ENCODE data around the gene CYP2A13. TPM values are rescaled to one million over a fixed set of nuclear protein-coding genes. Genes with fewer than 3 reads are reported as not detected.
"Not testable (repeated sequence)": the region's sequence is repeated elsewhere in the genome, so short reads cannot be mapped to it uniquely, and the experiment has no call there.

Gene CYP2A13, protein sequence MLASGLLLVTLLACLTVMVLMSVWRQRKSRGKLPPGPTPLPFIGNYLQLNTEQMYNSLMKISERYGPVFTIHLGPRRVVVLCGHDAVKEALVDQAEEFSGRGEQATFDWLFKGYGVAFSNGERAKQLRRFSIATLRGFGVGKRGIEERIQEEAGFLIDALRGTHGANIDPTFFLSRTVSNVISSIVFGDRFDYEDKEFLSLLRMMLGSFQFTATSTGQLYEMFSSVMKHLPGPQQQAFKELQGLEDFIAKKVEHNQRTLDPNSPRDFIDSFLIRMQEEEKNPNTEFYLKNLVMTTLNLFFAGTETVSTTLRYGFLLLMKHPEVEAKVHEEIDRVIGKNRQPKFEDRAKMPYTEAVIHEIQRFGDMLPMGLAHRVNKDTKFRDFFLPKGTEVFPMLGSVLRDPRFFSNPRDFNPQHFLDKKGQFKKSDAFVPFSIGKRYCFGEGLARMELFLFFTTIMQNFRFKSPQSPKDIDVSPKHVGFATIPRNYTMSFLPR
- not detected for polyA plus RNA-seq (2012; ENCODE audit: insufficient read depth, insufficient read length)

DNA sequence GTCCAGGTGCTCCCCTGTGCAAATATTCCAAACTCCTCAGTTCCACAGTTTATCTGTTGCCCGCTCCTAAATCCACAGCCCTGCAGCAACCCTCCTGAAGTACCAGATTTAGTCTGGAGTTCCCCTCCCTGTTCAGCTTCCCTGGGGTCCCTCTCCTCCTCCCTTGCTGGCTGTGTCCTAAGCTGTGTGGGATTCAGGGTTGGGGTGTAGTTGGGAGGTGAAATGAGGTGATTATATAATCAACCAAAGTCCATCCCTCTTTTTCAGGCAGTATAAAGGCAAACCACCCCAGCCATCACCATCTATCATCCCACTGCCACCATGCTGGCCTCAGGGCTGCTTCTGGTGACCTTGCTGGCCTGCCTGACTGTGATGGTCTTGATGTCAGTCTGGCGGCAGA lies at the start of gene CYP2A13:
CYP2A13 (plus strand) TSS at position 301 of the 400 bp plus-strand sequence; CDS start at position 322, 21 bp downstream.
- H3K4me3 ChIP-seq (ENCODE audit: low read length): no peak within 1 kb of the TSS
- DNase-seq (ENCODE audit: low read depth, low spot score): no peak

DNA sequence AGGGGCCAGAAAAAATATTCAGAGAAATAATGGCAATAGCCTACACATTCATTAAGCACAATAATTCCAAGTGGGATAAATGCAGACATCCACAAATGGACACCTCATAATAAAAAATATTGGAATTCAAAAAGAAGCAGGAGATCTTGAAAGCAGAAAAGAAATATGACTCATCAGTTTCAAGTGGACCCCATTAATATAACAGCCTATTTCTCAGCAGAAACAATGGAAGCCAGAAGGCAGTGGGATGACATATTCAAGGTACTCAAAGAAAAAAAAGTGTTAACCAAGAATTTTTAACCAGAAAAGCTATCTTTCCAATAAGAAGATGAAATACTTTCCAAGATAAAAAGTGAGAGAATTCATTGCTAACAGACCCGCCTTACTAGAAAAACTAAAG lies 48.4 kb upstream of the CYP2A13 start:
- DNase-seq (ENCODE audit: low read depth, low spot score): no peak
- H3K4me3 ChIP-seq (ENCODE audit: low read length): no peak overlapping the region

DNA sequence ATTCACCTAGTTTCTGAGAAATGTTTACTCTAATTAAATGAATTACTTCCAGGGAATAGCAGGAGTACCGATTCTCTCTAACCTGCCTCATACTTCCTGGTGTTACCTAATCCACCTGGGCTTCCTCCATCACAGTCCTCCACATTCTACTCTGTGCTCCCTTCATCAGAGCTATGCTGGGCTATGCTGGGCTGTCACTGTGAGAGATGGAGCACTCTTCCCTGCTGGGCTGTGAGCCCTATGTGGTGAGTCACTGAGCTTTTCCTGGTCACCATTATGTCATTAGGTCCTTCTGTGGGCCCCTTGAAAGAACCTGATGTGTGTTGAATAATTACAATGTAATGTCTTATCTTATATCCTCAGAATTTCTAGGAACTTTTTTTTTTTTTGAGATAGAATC lies 43.2 kb upstream of the CYP2A13 start:
- not testable (repeated sequence) for DNase-seq (ENCODE audit: low read depth, low spot score); H3K4me3 ChIP-seq (ENCODE audit: low read length)

DNA sequence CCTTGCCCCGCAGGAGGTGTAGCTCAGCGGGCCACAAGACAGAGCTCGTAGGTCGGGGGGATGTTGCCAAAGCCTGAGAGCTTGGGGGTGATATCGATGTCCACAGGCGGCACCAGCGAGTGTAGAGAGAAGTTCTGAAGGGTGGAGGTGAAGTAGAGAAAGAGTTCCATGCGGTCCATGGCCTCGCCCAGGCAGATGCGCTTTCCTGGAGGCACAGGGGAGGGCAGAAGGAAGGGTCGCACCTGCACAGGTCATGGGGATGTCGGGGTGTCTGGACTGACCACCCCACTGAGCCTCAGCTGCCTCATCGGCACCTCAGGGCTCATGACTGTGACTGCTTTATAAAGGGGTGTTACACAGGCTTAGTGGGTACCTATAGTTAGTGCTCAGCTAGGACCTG lies 37.8 kb upstream of the CYP2A13 start:
- no peak overlapping the region for H3K4me3 ChIP-seq (ENCODE audit: low read length)
- no peak for DNase-seq (ENCODE audit: low read depth, low spot score)

DNA sequence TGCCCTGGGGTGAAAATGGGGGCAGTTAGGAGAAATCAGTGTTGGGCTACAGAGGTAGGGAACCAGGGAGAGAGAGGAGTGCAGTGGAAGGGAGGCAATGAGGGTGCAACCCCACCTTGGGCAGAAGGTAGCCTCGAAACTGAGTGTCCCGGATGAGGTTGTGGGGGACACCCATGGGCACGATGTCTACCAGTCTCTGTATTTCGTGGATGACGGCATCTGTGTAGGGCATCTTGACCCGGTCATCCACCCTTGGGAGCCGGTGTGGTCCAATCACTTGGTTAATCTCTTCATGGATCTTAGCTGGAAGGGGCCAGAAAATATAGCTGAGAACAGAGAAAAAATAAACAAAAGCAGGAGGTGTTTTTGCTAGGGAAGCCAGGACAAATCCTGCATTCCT lies 36.1 kb upstream of the CYP2A13 start:
- not testable (repeated sequence) for H3K4me3 ChIP-seq (ENCODE audit: low read length)

DNA sequence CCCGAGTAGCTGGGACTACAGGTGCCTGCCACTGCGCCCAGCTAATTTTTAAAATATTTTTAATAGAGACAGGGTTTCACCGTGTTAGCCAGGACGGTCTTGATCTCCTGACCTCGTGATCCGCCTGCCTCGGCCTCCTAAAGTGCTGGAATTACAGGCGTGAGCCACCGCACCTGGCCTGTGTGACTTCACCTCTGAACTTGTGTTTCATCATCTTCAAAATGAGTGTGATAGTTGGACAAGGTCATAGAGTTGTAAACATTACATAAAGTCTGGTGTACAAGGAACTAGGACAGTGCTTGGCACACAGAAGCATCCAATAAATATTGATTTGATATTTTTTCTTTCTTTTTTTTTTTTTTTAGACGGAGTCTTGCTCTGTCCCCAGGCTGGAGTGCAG lies 34.9 kb upstream of the CYP2A13 start:
- DNase-seq (ENCODE audit: low read depth, low spot score); H3K4me3 ChIP-seq (ENCODE audit: low read length): not testable (repeated sequence)

More for the DNA sequence above, 36.1 kb upstream of the CYP2A13 start:
- not testable (repeated sequence) for DNase-seq (ENCODE audit: low read depth, low spot score)

DNA sequence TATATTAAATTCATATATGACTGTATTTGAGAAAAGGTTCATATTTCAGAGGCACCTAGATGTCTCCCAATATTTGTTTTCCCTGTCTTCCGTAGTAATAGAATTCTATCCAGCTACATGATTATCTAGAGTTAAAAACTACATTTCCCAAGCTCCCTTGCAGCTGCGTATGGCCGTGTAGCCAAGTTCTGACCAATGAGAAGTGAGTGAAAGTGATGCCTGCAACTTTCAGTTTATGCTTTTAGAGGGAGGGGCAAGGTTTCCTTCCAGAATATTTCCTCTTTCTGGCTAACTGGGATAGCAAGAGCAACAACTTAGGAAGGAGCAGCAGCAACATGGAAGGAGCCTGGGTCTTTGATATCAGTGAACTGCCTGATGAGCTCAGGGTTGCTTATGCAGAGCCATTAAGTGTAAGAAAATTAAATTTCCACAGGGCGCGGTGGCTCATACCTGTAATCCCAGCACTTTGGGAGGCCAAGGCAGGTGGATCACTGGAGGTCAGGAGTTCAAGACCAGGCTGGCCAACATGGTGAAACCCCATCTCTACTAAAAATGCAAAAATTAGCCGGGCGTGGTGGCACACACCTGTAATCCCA lies 23.2 kb upstream of the CYP2A13 start:
- peak; percentile 7 for DNase-seq (ENCODE audit: low read depth, low spot score)
- no peak overlapping the region for H3K4me3 ChIP-seq (ENCODE audit: low read length)

DNA sequence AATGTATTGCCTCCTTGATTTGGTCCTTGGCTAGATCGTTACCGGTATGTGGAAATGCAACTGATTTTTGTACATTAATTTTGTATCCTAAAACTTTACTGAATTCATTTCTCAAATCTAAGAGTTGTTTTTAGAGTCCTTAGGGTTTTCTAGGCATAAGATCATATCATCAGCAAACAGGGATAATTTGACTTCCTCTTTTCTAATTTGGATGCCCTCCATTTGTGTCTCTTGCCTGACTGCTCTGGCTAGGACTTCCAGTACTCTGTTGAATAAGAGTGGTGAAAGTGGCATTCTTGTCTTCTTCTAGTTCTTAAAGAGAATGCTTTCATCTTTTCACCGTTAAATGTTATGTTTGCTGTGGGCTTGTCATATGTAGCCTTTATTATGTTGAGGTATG lies 12.0 kb upstream of the CYP2A13 start:
- no peak for DNase-seq (ENCODE audit: low read depth, low spot score)
- H3K4me3 ChIP-seq (ENCODE audit: low read length): no peak overlapping the region

DNA sequence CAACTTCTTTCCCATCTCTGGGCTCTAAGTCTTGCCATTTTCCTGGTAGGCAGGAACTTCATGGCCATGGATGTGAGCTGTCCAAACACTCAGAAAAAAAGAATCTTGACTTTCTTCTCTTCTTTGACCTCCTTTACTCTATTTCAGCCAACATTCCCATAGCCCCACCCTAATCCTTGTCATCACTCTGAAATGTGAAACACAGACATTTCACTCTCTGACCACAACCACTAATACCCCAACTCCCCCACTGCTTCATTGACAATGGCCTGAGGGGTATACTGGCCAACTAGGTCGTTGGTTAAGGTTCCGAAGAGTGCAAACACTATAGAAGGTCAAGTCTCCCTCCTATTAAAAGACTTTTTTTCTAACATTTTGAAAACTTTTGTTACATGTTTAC lies 4.7 kb upstream of the CYP2A13 start:
- no peak for DNase-seq (ENCODE audit: low read depth, low spot score)
- no peak overlapping the region for H3K4me3 ChIP-seq (ENCODE audit: low read length)

DNA sequence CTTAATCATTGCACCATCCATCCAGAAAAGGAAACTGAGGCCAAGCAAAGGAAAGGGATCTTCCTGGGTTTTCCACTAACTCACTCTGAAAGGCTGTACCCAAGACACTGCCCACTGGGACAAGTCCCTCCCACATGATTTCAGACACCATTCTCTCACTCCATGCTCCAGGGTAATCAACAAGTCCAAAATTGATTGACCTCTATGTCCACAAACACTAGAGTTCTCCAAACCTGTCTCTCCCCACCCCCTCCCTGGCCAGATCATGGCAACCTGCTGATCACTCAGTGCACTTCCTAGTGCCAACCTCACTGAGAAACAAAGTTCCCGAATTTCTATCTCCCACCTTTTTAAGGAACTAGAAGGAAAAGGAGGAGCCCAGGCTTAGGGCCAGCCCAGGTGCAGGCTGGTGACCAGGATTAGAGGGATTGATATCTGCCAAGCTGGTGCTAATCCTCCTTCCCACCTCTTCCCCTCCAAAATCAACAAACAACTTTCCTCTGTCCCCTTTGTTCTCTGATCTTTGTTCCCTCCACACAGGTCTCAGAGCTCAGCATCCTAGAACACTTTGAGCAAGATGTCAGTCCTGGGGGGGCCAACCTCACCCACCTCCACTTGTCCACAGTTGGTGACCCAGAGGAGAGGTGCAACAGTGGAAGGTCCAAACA lies 2.4 kb upstream of the CYP2A13 start:
- DNase-seq (ENCODE audit: low read depth, low spot score): no peak
- H3K4me3 ChIP-seq (ENCODE audit: low read length): no peak overlapping the region

DNA sequence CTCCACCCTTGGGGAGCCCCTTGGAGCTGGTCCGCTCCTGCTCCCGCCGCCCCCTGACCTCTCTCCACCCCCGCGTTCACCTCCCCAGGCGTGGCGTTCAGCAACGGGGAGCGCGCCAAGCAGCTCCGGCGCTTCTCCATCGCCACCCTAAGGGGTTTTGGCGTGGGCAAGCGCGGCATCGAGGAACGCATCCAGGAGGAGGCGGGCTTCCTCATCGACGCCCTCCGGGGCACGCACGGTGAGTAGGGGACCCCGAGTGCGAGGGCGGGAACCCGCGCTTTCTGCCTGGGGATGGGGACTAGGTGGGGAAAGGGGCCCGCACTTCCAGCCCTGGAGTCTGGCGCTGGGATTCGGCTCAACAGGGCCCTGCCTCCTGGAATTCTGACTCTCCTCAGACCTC lies 1.7 kb downstream of the CYP2A13 start:
- no peak for DNase-seq (ENCODE audit: low read depth, low spot score)
- no peak overlapping the region for H3K4me3 ChIP-seq (ENCODE audit: low read length)

DNA sequence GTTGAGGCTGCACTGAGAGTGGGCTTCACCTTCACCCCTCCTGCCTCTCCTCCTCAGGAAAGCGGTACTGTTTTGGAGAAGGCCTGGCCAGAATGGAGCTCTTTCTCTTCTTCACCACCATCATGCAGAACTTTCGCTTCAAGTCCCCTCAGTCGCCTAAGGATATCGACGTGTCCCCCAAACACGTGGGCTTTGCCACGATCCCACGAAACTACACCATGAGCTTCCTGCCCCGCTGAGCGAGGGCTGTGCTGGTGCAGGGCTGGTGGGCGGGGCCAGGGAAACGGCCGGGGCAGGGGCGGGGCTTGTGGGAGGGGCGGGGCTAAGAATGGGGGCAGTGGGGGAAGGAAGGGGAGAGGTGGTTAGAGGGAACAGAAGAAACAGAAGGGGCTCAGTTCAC lies 7.5 kb downstream of the CYP2A13 start:
- H3K4me3 ChIP-seq (ENCODE audit: low read length): no peak overlapping the region
- no peak for DNase-seq (ENCODE audit: low read depth, low spot score)

DNA sequence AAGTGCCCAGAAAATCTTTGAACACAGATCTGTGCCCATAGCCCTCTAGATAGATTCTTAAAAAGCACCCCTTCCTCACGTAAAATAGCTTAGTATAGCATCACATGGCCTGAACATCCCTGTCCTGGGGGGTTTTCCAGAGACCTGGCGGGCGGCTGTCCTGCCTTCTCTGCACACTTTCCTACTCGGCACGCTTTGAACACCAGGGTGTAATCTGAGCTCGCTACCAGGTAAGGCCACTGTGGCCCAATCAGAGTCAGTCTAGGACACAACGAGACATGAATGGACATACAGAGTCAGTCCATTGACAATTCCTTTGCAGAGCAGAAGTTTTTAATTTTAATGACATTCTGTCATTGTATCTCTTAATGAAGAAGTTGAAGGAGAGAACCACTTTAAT lies 8.1 kb downstream of the CYP2A13 start:
- DNase-seq (ENCODE audit: low read depth, low spot score): no peak
- H3K4me3 ChIP-seq (ENCODE audit: low read length): no peak overlapping the region

DNA sequence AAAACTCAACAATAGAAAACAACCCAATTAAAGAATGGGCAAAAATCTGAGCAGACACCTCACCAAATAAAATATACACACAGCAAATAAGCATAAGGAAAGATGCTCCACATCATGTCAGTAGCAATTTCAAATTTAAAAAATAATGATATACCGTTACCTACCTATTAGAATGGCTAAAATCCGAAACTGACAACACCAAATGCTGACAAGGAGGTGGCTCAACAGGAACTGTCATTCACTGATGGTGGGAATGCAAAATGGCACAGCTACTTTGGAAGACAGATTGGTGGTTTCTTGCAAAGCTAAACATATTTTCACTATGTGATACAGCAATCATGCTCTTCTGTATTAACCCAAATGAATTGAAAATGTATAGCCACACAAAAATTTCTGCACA lies 9.1 kb downstream of the CYP2A13 start:
- H3K4me3 ChIP-seq (ENCODE audit: low read length): no peak overlapping the region
- DNase-seq (ENCODE audit: low read depth, low spot score): no peak

DNA sequence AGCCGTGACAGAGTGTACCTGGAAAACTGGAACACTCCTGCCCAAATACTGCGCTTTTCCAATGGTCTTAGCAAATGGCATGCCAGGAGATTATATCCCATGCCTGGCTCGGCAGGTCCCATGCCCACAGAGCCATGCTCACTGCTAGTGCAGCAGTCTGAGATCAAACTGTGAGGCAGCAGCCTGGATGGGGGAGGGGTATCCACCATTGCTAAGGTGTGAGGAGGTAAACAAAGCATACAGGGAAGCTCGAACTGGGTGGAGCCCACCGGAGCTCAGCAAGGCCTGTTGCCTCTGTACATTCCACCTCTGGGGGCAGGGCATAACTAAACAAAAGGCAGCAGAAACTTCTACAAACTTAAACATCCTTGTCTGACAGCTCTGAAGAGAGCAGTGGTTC lies 10.5 kb downstream of the CYP2A13 start:
- DNase-seq (ENCODE audit: low read depth, low spot score): no peak
- H3K4me3 ChIP-seq (ENCODE audit: low read length): no peak overlapping the region

DNA sequence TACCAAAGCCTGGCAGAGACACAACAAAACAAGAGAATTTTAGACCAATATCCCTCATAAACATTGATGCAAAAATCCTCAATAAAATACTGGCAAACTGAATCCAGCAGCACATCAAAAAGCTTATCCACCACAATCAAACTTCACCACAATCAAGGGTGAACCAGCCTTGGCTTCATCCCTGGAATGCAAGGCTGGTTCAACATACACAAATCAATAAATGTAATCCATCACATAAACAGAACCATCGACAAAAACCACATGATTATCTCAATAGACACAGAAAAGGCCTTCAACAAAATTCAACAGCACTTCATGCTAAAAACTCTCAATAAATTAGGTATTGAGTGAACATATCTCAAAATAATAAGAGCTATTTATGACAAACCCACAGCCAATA lies 14.0 kb downstream of the CYP2A13 start:
- H3K4me3 ChIP-seq (ENCODE audit: low read length); DNase-seq (ENCODE audit: low read depth, low spot score): not testable (repeated sequence)

DNA sequence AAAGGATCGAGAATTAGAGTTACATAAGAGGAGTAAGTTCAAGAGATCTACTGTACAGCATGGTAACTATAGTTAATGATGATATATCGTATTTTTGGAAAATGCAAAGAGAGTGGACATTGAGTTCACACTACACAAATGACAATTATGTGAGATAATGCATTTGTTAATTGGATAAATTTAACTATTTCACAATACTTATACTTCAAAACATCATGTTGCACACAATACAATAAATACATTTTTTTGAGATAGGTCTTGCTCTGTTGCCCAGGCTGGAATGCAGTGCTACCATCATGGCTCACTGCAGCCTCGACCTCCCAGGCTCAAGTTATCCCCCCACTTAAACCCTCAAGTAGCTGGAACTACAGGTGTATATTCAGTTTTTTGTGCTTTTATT lies 17.9 kb downstream of the CYP2A13 start:
- DNase-seq (ENCODE audit: low read depth, low spot score): no peak
- no peak overlapping the region for H3K4me3 ChIP-seq (ENCODE audit: low read length)

DNA sequence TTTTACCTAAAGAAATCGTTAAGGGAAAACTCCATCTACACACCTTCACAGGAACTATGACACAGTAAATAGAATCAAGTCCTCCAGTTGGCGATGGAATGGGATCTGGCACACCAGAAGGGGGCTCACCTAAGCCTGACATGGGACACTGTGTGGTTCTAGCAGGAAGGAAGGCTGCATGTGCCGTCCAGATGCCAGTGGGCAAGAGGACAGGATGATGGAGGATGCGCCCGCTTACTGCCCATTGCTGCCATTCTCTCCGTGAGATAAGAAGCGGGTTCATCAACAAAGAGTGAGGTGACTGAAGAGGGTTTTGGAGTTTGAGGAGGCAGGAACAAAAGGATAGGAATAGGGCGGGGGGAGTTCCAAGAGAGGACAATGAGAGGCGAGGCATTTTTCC lies 23.0 kb downstream of the CYP2A13 start:
- no peak for DNase-seq (ENCODE audit: low read depth, low spot score)
- no peak overlapping the region for H3K4me3 ChIP-seq (ENCODE audit: low read length)

DNA sequence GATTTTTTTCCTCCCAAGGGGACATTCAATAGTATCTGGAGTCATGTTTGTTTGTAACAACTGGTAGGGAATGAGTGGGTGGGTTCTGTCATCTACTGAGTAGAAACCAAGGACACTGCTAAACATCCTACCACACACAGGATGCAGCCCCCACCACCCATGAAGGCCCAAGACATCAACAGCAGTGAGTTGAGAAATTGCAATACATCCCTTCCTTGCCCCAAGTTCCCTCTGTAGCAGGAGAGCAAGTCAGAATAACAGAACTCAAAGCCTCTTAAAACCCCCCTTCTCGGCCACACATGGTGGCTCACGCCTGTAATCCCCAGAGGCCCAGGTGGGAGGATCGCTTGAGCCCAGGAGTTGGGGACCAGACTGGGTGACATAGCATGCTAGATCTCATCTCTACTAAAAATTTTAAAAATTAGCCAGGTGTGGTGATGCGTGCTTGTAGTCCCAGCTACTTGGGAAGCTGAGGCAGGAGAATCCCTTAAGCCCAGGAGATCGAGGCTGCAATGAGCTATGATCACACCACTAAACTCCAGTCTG lies 23.6 kb downstream of the CYP2A13 start:
- no peak for DNase-seq (ENCODE audit: low read depth, low spot score)
- H3K4me3 ChIP-seq (ENCODE audit: low read length): no peak overlapping the region
